Measurements from ENCODE around the gene INPP4B. TPM values are rescaled to one million over a fixed set of nuclear protein-coding genes. Genes with fewer than 3 reads are reported as not detected.

Gene INPP4B
- total RNA-seq, 2 experiments from 2014 or later, result not detected

- H3K4me1 ChIP-seq (ENCODE audit: insufficient read depth, low read length, poor library complexity, severe bottlenecking), result no peaks in the 10 kb centered on the region
Observed at GRCh38 chr4:142407596-142407995, 438.5 kb downstream of the INPP4B start.

GRCh38 chr4:142406917-142407501 lies 439.1 kb downstream of the INPP4B start:
- no TSS peak for BruUV-seq (replicated peaks)
- TF ChIP-seq EZH2phosphoT487 (IDR thresholded peaks at IDR 0.05; ENCODE audit: borderline replicate concordance, low read depth, low read length) (no peak), CTCF (conservative IDR thresholded peaks at IDR 0.05; ENCODE audit: low read length) (no peak)
- ChIA-PET POLR2A (interaction anchor here (0.6 to 1.5 kb wide), 4 partner anchors 12 to 492 kb away, joined by 3 to 5 read pairs (median 4); no protein-coding TSS in a partner anchor), CTCF (ENCODE audit: unreplicated experiment) (interaction anchor here (0.6 kb wide), 1 partner anchor 67 kb away, joined by 3 read pairs; no protein-coding TSS in a partner anchor)
- H3K36me3 ChIP-seq (ENCODE audit: insufficient read depth, low read length), result no peaks in the 10 kb centered on the region
- H3K9me2 ChIP-seq (ENCODE audit: insufficient read depth, low read length), result no peaks in the 10 kb centered on the region
- no peaks in the 10 kb centered on the region for H3K9me3 ChIP-seq (ENCODE audit: low read length)
- no peak overlapping the region for H3K4me2 ChIP-seq (ENCODE audit: low read length)
- H3K4me1 ChIP-seq (ENCODE audit: insufficient read depth, low read length, poor library complexity, severe bottlenecking), result no peaks in the 10 kb centered on the region
- H2AFZ ChIP-seq (ENCODE audit: low read length), result no peak overlapping the region
- H3K27ac ChIP-seq (ENCODE audit: low read depth, low read length, poor library complexity, severe bottlenecking), result no peak overlapping the region
- H3K79me2 ChIP-seq (ENCODE audit: insufficient read depth, low read depth, low read length), result no peaks in the 10 kb centered on the region
- no peak for DNase-seq (ENCODE audit: low spot score)
- intact Hi-C loops (cut with micrococcal nuclease; ENCODE audit: unreplicated experiment), result no loop called here
- H4K20me1 ChIP-seq (ENCODE audit: insufficient read depth, low read length), result no peaks in the 10 kb centered on the region
- H3K4me3 ChIP-seq (ENCODE audit: low read depth, low read length, poor library complexity, severe bottlenecking), result no peak overlapping the region

More at GRCh38 chr4:142407596-142407995, 438.5 kb downstream of the INPP4B start:
- ChIA-PET POLR2A (interaction anchor here (0.6 to 1.5 kb wide), 2 partner anchors 34 to 109 kb away, joined by 3 to 5 read pairs; no protein-coding TSS in a partner anchor), CTCF (ENCODE audit: unreplicated experiment) (no interaction called here)
- H3K9me2 ChIP-seq (ENCODE audit: insufficient read depth, low read length), result no peaks in the 10 kb centered on the region
- DNase-seq (ENCODE audit: low spot score), result no peak
- no peak overlapping the region for H3K27ac ChIP-seq (ENCODE audit: low read depth, low read length, poor library complexity, severe bottlenecking)
- H4K20me1 ChIP-seq (ENCODE audit: insufficient read depth, low read length), result no peaks in the 10 kb centered on the region
- intact Hi-C loops (cut with micrococcal nuclease; ENCODE audit: unreplicated experiment), result no loop called here
- no peaks in the 10 kb centered on the region for H3K79me2 ChIP-seq (ENCODE audit: insufficient read depth, low read depth, low read length)
- no peak overlapping the region for H3K4me2 ChIP-seq (ENCODE audit: low read length)
- H3K4me3 ChIP-seq (ENCODE audit: low read depth, low read length, poor library complexity, severe bottlenecking), result no peak overlapping the region
- no peak for TF ChIP-seq EZH2phosphoT487 (IDR thresholded peaks at IDR 0.05; ENCODE audit: borderline replicate concordance, low read depth, low read length)
- no peak for TF ChIP-seq CTCF (conservative IDR thresholded peaks at IDR 0.05; ENCODE audit: low read length)
- H3K9me3 ChIP-seq (ENCODE audit: low read length), result no peaks in the 10 kb centered on the region
- BruUV-seq (replicated peaks), result no TSS peak
- H2AFZ ChIP-seq (ENCODE audit: low read length), result no peak overlapping the region
- H3K36me3 ChIP-seq (ENCODE audit: insufficient read depth, low read length), result no peaks in the 10 kb centered on the region

- intact Hi-C loops (cut with micrococcal nuclease; ENCODE audit: unreplicated experiment), result no loop called here
- DNase-seq (ENCODE audit: low spot score), result no peak
- no peaks in the 10 kb centered on the region for H3K79me2 ChIP-seq (ENCODE audit: insufficient read depth, low read depth, low read length)
- H3K27ac ChIP-seq (ENCODE audit: low read depth, low read length, poor library complexity, severe bottlenecking), result no peak overlapping the region
- H3K9me3 ChIP-seq (ENCODE audit: low read length), result no peaks in the 10 kb centered on the region
- H3K36me3 ChIP-seq (ENCODE audit: insufficient read depth, low read length), result no peaks in the 10 kb centered on the region
- ChIA-PET POLR2A (interaction anchor here (0.6 to 1.5 kb wide), 4 partner anchors 13 to 492 kb away, joined by 3 to 5 read pairs (median 4); no protein-coding TSS in a partner anchor), CTCF (ENCODE audit: unreplicated experiment) (interaction anchor here (0.6 kb wide), 1 partner anchor 68 kb away, joined by 3 read pairs; no protein-coding TSS in a partner anchor)
- no TSS peak for BruUV-seq (replicated peaks)
- no peaks in the 10 kb centered on the region for H3K4me1 ChIP-seq (ENCODE audit: insufficient read depth, low read length, poor library complexity, severe bottlenecking)
- H4K20me1 ChIP-seq (ENCODE audit: insufficient read depth, low read length), result no peaks in the 10 kb centered on the region
- H3K4me3 ChIP-seq (ENCODE audit: low read depth, low read length, poor library complexity, severe bottlenecking), result no peak overlapping the region
- TF ChIP-seq EZH2phosphoT487 (IDR thresholded peaks at IDR 0.05; ENCODE audit: borderline replicate concordance, low read depth, low read length) (no peak), CTCF (conservative IDR thresholded peaks at IDR 0.05; ENCODE audit: low read length) (no peak)
- H3K4me2 ChIP-seq (ENCODE audit: low read length), result no peak overlapping the region
- no peak overlapping the region for H2AFZ ChIP-seq (ENCODE audit: low read length)
- no peaks in the 10 kb centered on the region for H3K9me2 ChIP-seq (ENCODE audit: insufficient read depth, low read length)
Observed at GRCh38 chr4:142406499-142406835, 439.6 kb downstream of the INPP4B start.
